K562 (cell line): ENCODE results near the gene PEAR1. TPM values are rescaled to one million over a fixed set of nuclear protein-coding genes. Genes with fewer than 3 reads are reported as not detected.
A peak's percentile ranks its signal among the peaks of the same experiment; 100 is the strongest.

ENCODE experiments used
- ADNP ChIP-seq: fragments of 200-800 bp; sonication (Bioruptor generic); IDR thresholded peaks from 2 replicates; pipeline ENCODE4 v1.6.1; 2016; ENCODE audit warnings: missing genetic modification characterization, missing compliant biosample characterization
- BRF1 ChIP-seq: IDR thresholded peaks from 3 replicates; pipeline ENCODE4 v1.6.1; 2011; ENCODE audit warnings: borderline replicate concordance, mild to moderate bottlenecking; ENCODE audit not compliant: insufficient read length; ENCODE audit errors: extremely low read depth
- CCAR2 ChIP-seq: fragments of 200-400 bp; formaldehyde crosslinking; IDR thresholded peaks from 2 replicates; pipeline ENCODE4 v1.6.1; 2017; ENCODE audit warnings: mild to moderate bottlenecking, low read depth, low read length
- CUX1 ChIP-seq: fragments of 200-800 bp; sonication (Bioruptor generic); IDR thresholded peaks from 2 replicates; pipeline ENCODE4 v1.6.1; 2016; ENCODE audit warnings: missing genetic modification characterization, missing compliant biosample characterization
- ETV1 ChIP-seq: fragments of 450-650 bp; conservative IDR thresholded peaks from 2 replicates; pipeline ENCODE4 v1.6.1; 2016; ENCODE audit warnings: missing genetic modification characterization, control low read depth, low read depth, missing compliant biosample characterization
- HLTF ChIP-seq: fragments of 450-650 bp; IDR thresholded peaks from 2 replicates; pipeline ENCODE4 v1.6.1; 2016
- MYNN ChIP-seq, 2 experiments: sonication (generic); formaldehyde crosslinking in 1 of 2; IDR thresholded peaks; 2 replicates each; pipeline versions ENCODE4 v1.5.0 to v1.6.1; 2016 to 2020; ENCODE audit warnings: antibody characterized with exemption in 1 of 2, missing genetic modification reagents in 1 of 2
- NRF1 ChIP-seq, 2 experiments: fragments of 450-650 bp; IDR thresholded peaks in 1 of 2; conservative IDR thresholded peaks in 1 of 2; 2 replicates each; pipeline ENCODE4 v1.6.1; 2014; ENCODE audit warnings: mild to moderate bottlenecking in 2 of 2
- RBBP5 ChIP-seq: fragments of 200-600 bp; sonication (generic); IDR thresholded peaks from 2 replicates; pipeline ENCODE4 v1.6.1; 2012; ENCODE audit warnings: borderline replicate concordance, mild to moderate bottlenecking, low read length, control low read depth, inconsistent platforms; ENCODE audit not compliant: insufficient read depth, poor library complexity, severe bottlenecking
- RFX7 ChIP-seq: fragments of 250-450 bp; sonication (Bioruptor Pico); IDR thresholded peaks from 2 replicates; pipeline ENCODE4 v1.5.1; 2021; ENCODE audit warnings: mild to moderate bottlenecking
- SMARCB1 ChIP-seq: IDR thresholded peaks from 2 replicates; pipeline ENCODE4 v1.6.1; 2011; ENCODE audit warnings: improper control_type of control experiment, low read depth; ENCODE audit not compliant: insufficient read length
- SRSF9 ChIP-seq: fragments of 200-400 bp; formaldehyde crosslinking; IDR thresholded peaks from 2 replicates; pipeline ENCODE4 v1.6.1; 2017; ENCODE audit warnings: low read depth, low read length, borderline replicate concordance
- ZFP91 ChIP-seq: sonication (generic); formaldehyde crosslinking; IDR thresholded peaks from 2 replicates; pipeline ENCODE4 v1.8.0; 2022; ENCODE audit warnings: mild to moderate bottlenecking, missing genetic modification reagents
- ZNF717 ChIP-seq: fragments of 250-450 bp; sonication (Bioruptor Pico); IDR thresholded peaks from 2 replicates; pipeline ENCODE4 v1.5.0; 2021
- ZZZ3 ChIP-seq: fragments of 450-650 bp; IDR thresholded peaks from 2 replicates; pipeline ENCODE4 v1.6.1; 2016; ENCODE audit warnings: antibody characterized with exemption, mild to moderate bottlenecking, moderate library complexity
- polyA plus RNA-seq, 8 experiments: library from polyadenylated mRNA; depleted of rRNA in 4 of 8; stranded (reverse) in 5 of 8; unstranded in 3 of 8; fragments of >200 nt; fragmentation: Nextera tagmentation in 2 of 8; fragmentation: Illumina TruSeq in 1 of 8; extraction: Ambion mirVana in 2 of 8; extraction: Trizol in 1 of 8; gene quantifications; 2 replicates each; pipeline versions ENCODE4 v1.2.1 to v1.2.3, GENCODE V29; 2011 to 2014; ENCODE audit warnings: inconsistent platforms in 1 of 8, missing spikeins in 1 of 8
- total RNA-seq, 7 experiments: library from RNA; depleted of rRNA in 6 of 7; stranded (reverse); fragments of >200 nt in 6 of 7; fragmentation: Illumina TruSeq in 2 of 7; extraction: Trizol in 2 of 7; gene quantifications; 2 replicates each; pipeline versions ENCODE4 v1.2.1 to v1.2.3, GENCODE V29; 2011 to 2021; ENCODE audit warnings: low replicate concordance in 1 of 7
- TF ChIP-seq, protein P1 (sequence below), 3 experiments: fragments of 200-800 bp in 1 of 3; fragments of 250-450 bp in 1 of 3; fragments of 450-650 bp in 1 of 3; sonication (Bioruptor Pico) in 1 of 3; sonication (Bioruptor generic) in 1 of 3; formaldehyde crosslinking in 1 of 3; IDR thresholded peaks; 2 replicates each; pipeline versions ENCODE4 v1.6.1 to v1.8.0; 2016 to 2022; ENCODE audit warnings: mild to moderate bottlenecking in 2 of 3, missing genetic modification characterization in 2 of 3, missing compliant biosample characterization in 1 of 3, moderate library complexity in 1 of 3
- TF ChIP-seq, protein P2 (sequence below): sonication (generic); formaldehyde crosslinking; IDR thresholded peaks from 2 replicates; pipeline ENCODE4 v1.8.0; 2022; ENCODE audit warnings: mild to moderate bottlenecking, missing genetic modification reagents

The PEAR1 gene
- total and polyA plus RNA-seq, 9 of the 15 experiments (the other 6 are each of a cell fraction or from before 2014, with no cell fraction given) = 0.87 to 13.9 (median 6.1) TPM

DNA sequence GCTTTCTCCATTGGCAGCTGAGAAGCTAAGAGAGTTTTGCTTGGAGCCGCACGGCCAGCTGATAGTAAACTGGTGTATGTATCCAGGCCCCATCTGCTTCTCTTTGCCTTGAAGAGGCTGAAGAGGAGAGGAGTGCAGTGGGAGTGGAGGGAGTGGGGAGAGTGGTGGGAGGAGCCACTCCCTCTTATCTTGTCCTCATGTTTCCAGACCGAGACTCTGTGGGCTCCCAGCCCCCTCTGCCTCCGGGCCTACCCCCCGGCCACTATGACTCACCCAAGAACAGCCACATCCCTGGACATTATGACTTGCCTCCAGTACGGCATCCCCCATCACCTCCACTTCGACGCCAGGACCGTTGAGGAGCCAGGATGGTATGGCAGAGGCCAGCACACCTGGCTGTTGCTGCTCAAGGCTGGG, 20.9 kb downstream of the PEAR1 start (continued):
- TF ChIP-seq, protein P1, sequence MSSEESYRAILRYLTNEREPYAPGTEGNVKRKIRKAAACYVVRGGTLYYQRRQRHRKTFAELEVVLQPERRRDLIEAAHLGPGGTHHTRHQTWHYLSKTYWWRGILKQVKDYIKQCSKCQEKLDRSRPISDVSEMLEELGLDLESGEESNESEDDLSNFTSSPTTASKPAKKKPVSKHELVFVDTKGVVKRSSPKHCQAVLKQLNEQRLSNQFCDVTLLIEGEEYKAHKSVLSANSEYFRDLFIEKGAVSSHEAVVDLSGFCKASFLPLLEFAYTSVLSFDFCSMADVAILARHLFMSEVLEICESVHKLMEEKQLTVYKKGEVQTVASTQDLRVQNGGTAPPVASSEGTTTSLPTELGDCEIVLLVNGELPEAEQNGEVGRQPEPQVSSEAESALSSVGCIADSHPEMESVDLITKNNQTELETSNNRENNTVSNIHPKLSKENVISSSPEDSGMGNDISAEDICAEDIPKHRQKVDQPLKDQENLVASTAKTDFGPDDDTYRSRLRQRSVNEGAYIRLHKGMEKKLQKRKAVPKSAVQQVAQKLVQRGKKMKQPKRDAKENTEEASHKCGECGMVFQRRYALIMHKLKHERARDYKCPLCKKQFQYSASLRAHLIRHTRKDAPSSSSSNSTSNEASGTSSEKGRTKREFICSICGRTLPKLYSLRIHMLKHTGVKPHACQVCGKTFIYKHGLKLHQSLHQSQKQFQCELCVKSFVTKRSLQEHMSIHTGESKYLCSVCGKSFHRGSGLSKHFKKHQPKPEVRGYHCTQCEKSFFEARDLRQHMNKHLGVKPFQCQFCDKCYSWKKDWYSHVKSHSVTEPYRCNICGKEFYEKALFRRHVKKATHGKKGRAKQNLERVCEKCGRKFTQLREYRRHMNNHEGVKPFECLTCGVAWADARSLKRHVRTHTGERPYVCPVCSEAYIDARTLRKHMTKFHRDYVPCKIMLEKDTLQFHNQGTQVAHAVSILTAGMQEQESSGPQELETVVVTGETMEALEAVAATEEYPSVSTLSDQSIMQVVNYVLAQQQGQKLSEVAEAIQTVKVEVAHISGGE (CRISPR knock-in tag; IDR thresholded peaks at IDR 0.05) = no peak
- TF ChIP-seq HLTF = no peak
- TF ChIP-seq SRSF9 = no peak
- TF ChIP-seq, protein P2, sequence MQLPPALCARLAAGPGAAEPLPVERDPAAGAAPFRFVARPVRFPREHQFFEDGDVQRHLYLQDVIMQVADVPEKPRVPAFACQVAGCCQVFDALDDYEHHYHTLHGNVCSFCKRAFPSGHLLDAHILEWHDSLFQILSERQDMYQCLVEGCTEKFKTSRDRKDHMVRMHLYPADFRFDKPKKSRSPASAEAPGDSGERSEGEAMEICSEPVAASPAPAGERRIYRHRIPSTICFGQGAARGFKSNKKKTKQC (CRISPR knock-in tag) = 0 out of 2 replicates have a peak, but pooled peaks have one; percentile 3
- TF ChIP-seq SMARCB1 = no peak
- TF ChIP-seq ZZZ3 = no peak
- no peak for TF ChIP-seq CCAR2
- no peak for TF ChIP-seq CUX1 (CRISPR knock-in tag)
- TF ChIP-seq RBBP5 = peak; percentile 45
- no peak for TF ChIP-seq RFX7 (CRISPR knock-in tag)
- TF ChIP-seq MYNN (IDR thresholded peaks at IDR 0.05) = peak; percentile 77
- TF ChIP-seq MYNN (CRISPR knock-in tag; IDR thresholded peaks at IDR 0.05) = no peak
- no peak for TF ChIP-seq ADNP (tag)
- no peak for TF ChIP-seq ETV1 (tag)
- no peak; a peak in 1 of 4 replicates for TF ChIP-seq NRF1 (conservative IDR thresholded peaks at IDR 0.05 in 1 of 2, IDR thresholded peaks at IDR 0.05 in 1 of 2)
- no peak for TF ChIP-seq ZFP91
- no peak for TF ChIP-seq ZNF717 (CRISPR knock-in tag)
- TF ChIP-seq BRF1 = no peak
